Neural cell (in vitro differentiated cells): ENCODE data around the gene GFAP. TPM values are rescaled to one million over a fixed set of nuclear protein-coding genes. Genes with fewer than 3 reads are reported as not detected.

Experiments
- H2AFZ ChIP-seq: fragments of 200-600, 300-800 bp; sonication (generic), shearing (Covaris generic); 2 replicates; pipeline ENCODE4 v1.6.0; 2014; ENCODE audit warnings: low read depth, mild to moderate bottlenecking, antibody characterized with exemption, low read length, moderate library complexity
- H3F3A ChIP-seq: fragments of 200-600 bp; shearing (Covaris generic); 2 replicates; pipeline ENCODE4 v1.6.1; 2016; ENCODE audit warnings: mild to moderate bottlenecking, moderate library complexity, mixed read lengths, antibody characterized with exemption, low read length; ENCODE audit not compliant: insufficient read depth, poor library complexity, severe bottlenecking
- H3K27ac ChIP-seq: fragments of 200-600, 300-800 bp; sonication (generic), shearing (Covaris generic); 2 replicates; pipeline ENCODE4 v1.5.1; 2014; ENCODE audit warnings: mild to moderate bottlenecking, low read length, moderate library complexity
- H3K27me3 ChIP-seq: fragments of 300-800, 200-600 bp; sonication (generic), shearing (Covaris generic); 2 replicates; pipeline ENCODE4 v1.6.0; 2014; ENCODE audit warnings: mild to moderate bottlenecking, low read depth, low read length, moderate library complexity; ENCODE audit not compliant: insufficient read depth
- H3K36me3 ChIP-seq: fragments of 300-800, 200-600 bp; sonication (generic), shearing (Covaris generic); 2 replicates; pipeline ENCODE4 v1.5.1; 2014; ENCODE audit warnings: mild to moderate bottlenecking, antibody characterized with exemption, low read length, moderate library complexity; ENCODE audit not compliant: insufficient read depth
- H3K4me2 ChIP-seq: fragments of 300-800, 200-600 bp; sonication (generic), shearing (Covaris generic); 2 replicates; pipeline ENCODE4 v1.6.0; 2014; ENCODE audit warnings: mild to moderate bottlenecking, low read length
- H3K4me3 ChIP-seq: fragments of 300-800, 200-600 bp; sonication (generic), shearing (Covaris generic); 2 replicates; pipeline ENCODE4 v1.5.1; 2014; ENCODE audit warnings: mild to moderate bottlenecking, low read length, moderate library complexity
- H3K79me2 ChIP-seq: fragments of 200-600 bp; shearing (Covaris generic); replicated peaks from 2 replicates; pipeline ENCODE4 v1.6.0; 2014; ENCODE audit warnings: mild to moderate bottlenecking, low read length, moderate library complexity; ENCODE audit not compliant: insufficient read depth
- H3K9ac ChIP-seq: fragments of 300-800, 200-600 bp; sonication (generic), shearing (Covaris generic); 2 replicates; pipeline ENCODE4 v1.6.1; 2016; ENCODE audit warnings: mild to moderate bottlenecking, low read length, mixed read lengths
- H3K9me2 ChIP-seq: fragments of 200-600 bp; shearing (Covaris generic); 2 replicates; pipeline ENCODE4 v1.6.1; 2016; ENCODE audit warnings: mild to moderate bottlenecking, low read length, mixed read lengths; ENCODE audit not compliant: insufficient read depth
- H3K9me3 ChIP-seq: fragments of 200-600, 300-800 bp; sonication (generic), shearing (Covaris generic); 2 replicates; pipeline ENCODE4 v1.6.1; 2016; ENCODE audit warnings: mild to moderate bottlenecking, mixed run types, low read length, moderate library complexity, mixed read lengths
- H4K20me1 ChIP-seq: fragments of 200-600 bp; shearing (Covaris generic); 2 replicates; pipeline ENCODE4 v1.6.1; 2016; ENCODE audit warnings: mild to moderate bottlenecking, mixed run types; ENCODE audit not compliant: insufficient read depth
- EP300 ChIP-seq: fragments of 450-650 bp; conservative IDR thresholded peaks from 2 replicates; pipeline ENCODE4 v1.6.1; 2014; ENCODE audit warnings: antibody characterized with exemption, mild to moderate bottlenecking, moderate library complexity; ENCODE audit not compliant: poor library complexity, severe bottlenecking
- EZH2 ChIP-seq: fragments of 200-600, 300-800 bp; shearing (Covaris generic), sonication (generic); IDR thresholded peaks from 2 replicates; pipeline ENCODE4 v1.6.1; 2014; ENCODE audit warnings: antibody characterized with exemption, low read length, borderline replicate concordance, mild to moderate bottlenecking; ENCODE audit not compliant: insufficient read depth, poor library complexity, severe bottlenecking
- MXI1 ChIP-seq: fragments of 450-650 bp; conservative IDR thresholded peaks from 2 replicates; pipeline ENCODE4 v1.6.1; 2014; ENCODE audit warnings: antibody characterized with exemption, mild to moderate bottlenecking; ENCODE audit not compliant: poor library complexity, severe bottlenecking
- POLR2AphosphoS5 ChIP-seq: IDR thresholded peaks from 2 replicates; pipeline ENCODE4 v1.6.1; 2012
- RAD21 ChIP-seq: fragments of 450-650 bp; conservative IDR thresholded peaks from 2 replicates; pipeline ENCODE4 v1.6.1; 2014; ENCODE audit warnings: antibody characterized with exemption, mild to moderate bottlenecking, moderate library complexity
- REST ChIP-seq: IDR thresholded peaks from 2 replicates; pipeline ENCODE4 v1.6.1; 2012; ENCODE audit warnings: borderline replicate concordance
- SMC3 ChIP-seq: fragments of 450-650 bp; conservative IDR thresholded peaks from 2 replicates; pipeline ENCODE4 v1.6.1; 2014; ENCODE audit warnings: antibody characterized with exemption, mild to moderate bottlenecking, moderate library complexity; ENCODE audit not compliant: poor library complexity
- TAF1 ChIP-seq: IDR thresholded peaks from 2 replicates; pipeline ENCODE4 v1.6.1; 2012; ENCODE audit warnings: low read depth
- polyA plus RNA-seq: library from polyadenylated mRNA; depleted of rRNA; stranded (reverse); fragments of >200 nt; gene quantifications from 2 replicates; pipeline ENCODE4 v1.2.3, GENCODE V29; 2014
- TF ChIP-seq, protein P1 (sequence below): fragments of 450-650 bp; IDR thresholded peaks from 2 replicates; pipeline ENCODE4 v1.5.1; 2014; ENCODE audit warnings: antibody characterized with exemption, mild to moderate bottlenecking, moderate library complexity; ENCODE audit not compliant: poor library complexity, severe bottlenecking

The GFAP gene
- polyA plus RNA-seq, 1 donor from 2014 or later, result not detected

GRCh38 chr17:44892250-44892649 lies 23.1 kb downstream of the GFAP start:
- no peaks in the 10 kb centered on the region for H3K9me3 ChIP-seq
- no peak overlapping the region for H2AFZ ChIP-seq
- no peaks in the 10 kb centered on the region for H3F3A ChIP-seq
- TF ChIP-seq SMC3 (no peak), RAD21 (no peak), MXI1 (no peak), TAF1 (no peak), POLR2AphosphoS5 (no peak), EZH2 (no peak), REST (no peak), EP300 (no peak)
- TF ChIP-seq, protein P1, sequence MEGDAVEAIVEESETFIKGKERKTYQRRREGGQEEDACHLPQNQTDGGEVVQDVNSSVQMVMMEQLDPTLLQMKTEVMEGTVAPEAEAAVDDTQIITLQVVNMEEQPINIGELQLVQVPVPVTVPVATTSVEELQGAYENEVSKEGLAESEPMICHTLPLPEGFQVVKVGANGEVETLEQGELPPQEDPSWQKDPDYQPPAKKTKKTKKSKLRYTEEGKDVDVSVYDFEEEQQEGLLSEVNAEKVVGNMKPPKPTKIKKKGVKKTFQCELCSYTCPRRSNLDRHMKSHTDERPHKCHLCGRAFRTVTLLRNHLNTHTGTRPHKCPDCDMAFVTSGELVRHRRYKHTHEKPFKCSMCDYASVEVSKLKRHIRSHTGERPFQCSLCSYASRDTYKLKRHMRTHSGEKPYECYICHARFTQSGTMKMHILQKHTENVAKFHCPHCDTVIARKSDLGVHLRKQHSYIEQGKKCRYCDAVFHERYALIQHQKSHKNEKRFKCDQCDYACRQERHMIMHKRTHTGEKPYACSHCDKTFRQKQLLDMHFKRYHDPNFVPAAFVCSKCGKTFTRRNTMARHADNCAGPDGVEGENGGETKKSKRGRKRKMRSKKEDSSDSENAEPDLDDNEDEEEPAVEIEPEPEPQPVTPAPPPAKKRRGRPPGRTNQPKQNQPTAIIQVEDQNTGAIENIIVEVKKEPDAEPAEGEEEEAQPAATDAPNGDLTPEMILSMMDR, result no peak
- H3K9me2 ChIP-seq, result no peaks in the 10 kb centered on the region
- no peak overlapping the region for H3K9ac ChIP-seq
- no peaks in the 10 kb centered on the region for H3K27me3 ChIP-seq
- no peak overlapping the region for H3K4me3 ChIP-seq
- H4K20me1 ChIP-seq, result no peaks in the 10 kb centered on the region
- no peak overlapping the region for H3K4me2 ChIP-seq
- H3K36me3 ChIP-seq, result no peaks in the 10 kb centered on the region
- no peak overlapping the region for H3K27ac ChIP-seq
- peaks cover 10% of the 10 kb centered on the region for H3K79me2 ChIP-seq

DNA sequence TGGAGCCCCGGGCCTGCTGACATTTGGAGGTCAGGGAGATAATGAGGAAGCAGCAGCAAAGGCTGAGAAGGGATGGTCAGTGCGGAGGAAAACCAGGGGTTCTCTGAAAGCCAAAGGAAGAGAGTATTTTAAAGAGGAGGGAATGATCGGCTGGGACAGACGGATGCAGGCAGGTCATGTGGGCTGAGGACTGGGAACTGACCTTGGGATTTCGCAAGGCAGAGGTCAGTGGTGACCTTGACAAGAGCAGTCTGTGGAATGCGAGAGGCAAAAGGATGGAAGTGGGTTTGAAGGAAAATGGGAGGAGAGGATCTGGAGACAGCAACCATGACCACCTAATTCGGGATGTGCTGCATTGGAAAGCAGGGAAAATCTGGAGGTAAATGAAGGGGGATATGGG lies 26.3 kb downstream of the GFAP start:
- Histone ChIP-seq H3K27me3 (no peaks in the 10 kb centered on the region), H2AFZ (no peak overlapping the region), H3K79me2 (no peaks in the 10 kb centered on the region), H3F3A (no peaks in the 10 kb centered on the region), H3K27ac (no peak overlapping the region), H3K4me2 (no peak overlapping the region), H3K9me3 (no peaks in the 10 kb centered on the region), H3K9me2 (no peaks in the 10 kb centered on the region), H3K9ac (no peak overlapping the region), H4K20me1 (no peaks in the 10 kb centered on the region), H3K4me3 (no peak overlapping the region), H3K36me3 (peaks cover 5% of the 10 kb centered on the region)
- TF ChIP-seq MXI1, result no peak
- TF ChIP-seq TAF1, result no peak
- TF ChIP-seq RAD21, result no peak
- no peak for TF ChIP-seq SMC3
- no peak for TF ChIP-seq EZH2
- no peak for TF ChIP-seq REST
- no peak for TF ChIP-seq EP300
- TF ChIP-seq, protein P1, result no peak
- TF ChIP-seq POLR2AphosphoS5, result no peak
